ENCODE results near the gene C2orf42.
A peak's percentile ranks its signal among the peaks of the same experiment; 100 is the strongest.
"Not testable (repeated sequence)": the region's sequence is repeated elsewhere in the genome, so short reads cannot be mapped to it uniquely, and the experiment has no call there.

C2orf42 gene

DNA sequence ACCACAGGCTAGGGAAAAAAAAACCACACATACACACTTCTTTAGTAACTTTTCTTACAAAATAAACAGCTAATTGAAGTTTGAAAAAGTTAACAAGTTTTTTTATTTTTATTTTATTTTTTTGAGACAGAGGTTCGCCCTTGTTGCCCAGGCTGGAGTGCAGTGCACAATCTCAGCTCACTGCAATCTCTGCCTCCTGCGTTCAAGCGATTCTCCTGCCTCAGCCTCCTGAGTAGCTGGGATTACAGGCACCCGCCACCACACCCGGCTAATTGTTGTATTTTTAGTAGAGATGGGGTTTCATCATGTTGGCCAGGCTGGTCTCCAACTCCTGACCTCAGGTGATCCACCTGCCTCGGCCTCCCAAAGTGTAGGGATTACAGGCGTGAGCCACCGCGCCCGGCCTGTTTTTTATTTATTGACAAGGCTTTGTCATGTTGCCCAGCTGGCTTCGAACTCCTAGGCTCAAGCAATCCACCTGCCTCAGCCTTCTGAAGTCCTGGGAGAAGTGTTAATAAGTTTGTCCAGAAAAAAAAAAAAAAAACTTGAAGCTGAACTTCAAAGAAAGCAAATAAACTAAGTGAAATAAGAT, 21.1 kb downstream of the C2orf42 start:
- not testable (repeated sequence) for DNase-seq

DNA sequence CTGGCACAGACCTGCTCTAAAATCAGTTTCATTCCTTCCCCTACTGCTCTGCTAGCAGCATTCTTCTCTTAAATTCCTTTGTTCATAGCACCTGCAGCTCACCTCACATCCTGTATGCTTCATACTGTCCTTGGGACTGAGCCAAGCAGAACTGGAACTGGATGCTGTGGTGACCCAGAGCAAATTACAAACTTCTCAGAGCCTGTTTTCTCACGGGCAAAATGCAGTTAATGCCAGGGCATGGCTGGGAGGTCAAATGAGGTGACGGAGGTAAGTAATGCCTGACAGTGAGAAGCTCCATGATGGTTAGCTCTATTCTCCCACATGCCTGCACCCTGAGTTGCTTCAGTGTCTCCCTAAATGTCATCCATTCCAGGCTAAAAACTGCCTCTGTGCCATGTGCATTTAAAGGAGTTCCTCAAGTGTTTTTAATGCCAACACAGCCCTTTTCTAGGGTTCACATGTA, 29.7 kb downstream of the C2orf42 start:
- DNase-seq = no peak

DNA sequence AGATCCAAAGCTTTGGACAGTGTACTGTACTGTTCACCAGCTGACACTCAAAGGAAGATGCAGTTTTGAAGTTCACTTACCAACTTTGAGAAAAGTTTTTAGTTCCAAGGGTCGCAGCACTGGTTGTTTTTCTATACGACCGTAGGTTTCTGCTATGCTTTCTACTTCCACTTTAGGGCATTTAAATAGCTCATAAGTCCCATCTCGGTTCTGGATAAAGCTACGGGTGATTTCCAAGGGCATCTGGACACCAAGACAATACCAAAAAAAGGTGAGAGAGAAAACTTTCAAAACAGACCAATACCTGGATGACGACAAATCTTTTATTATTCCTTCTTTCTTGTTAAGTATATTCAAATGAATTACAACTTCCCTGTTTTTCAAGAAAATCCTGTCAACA, 30.3 kb downstream of the C2orf42 start:
- no peak for DNase-seq

DNA sequence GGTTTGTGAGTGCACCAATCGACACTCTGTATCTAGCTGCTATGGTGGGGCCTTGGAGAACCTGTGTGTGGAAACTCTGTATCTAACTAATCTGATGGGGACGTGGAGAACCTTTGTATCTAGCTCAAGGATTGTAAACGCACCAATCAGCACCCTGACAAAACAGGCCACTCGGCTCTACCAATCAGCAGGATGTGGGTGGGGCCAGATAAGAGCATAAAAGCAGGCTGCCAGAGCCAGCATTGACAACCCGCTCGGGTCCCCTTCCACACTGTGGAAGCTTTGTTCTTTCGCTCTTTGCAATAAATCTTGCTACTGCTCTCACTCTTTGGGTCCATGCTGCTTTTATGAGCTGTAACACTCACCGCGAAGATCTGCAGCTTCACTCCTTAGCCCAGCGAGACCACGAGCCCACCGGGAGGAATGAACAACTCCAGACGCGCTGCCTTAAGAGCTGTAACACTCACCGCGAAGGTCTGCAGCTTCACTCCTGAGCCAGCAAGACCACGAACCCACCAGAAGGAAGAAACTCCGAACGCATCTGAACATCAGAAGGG, 41.6 kb downstream of the C2orf42 start:
- not testable (repeated sequence) for DNase-seq

DNA sequence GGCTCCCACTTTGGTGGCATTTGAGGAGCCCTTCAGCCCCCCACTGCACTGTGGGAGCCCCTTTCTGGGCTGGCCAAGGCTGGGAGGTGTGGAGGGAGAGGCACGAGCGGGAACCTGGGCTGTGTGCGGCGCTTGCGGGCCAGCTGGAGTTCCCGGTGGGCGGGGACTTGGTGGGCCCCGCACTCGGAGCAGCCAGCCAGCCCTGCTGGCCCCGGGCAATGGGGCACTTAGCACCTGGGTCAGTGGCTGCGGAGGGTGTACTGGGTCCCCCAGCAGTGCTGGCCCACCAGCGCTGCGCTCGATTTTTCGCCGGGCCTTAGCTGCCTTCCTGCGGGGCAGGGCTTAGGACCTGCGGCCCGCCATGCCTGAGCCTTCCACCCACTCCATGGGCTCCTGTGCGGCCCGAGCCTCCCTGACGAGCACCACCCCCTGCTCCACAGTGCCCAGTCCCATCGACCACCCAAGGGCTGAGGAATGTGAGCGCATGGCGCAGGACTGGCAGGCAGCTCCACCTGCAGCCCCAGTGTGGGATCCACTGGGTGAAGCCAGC, 42.5 kb downstream of the C2orf42 start:
- not testable (repeated sequence) for DNase-seq

DNA sequence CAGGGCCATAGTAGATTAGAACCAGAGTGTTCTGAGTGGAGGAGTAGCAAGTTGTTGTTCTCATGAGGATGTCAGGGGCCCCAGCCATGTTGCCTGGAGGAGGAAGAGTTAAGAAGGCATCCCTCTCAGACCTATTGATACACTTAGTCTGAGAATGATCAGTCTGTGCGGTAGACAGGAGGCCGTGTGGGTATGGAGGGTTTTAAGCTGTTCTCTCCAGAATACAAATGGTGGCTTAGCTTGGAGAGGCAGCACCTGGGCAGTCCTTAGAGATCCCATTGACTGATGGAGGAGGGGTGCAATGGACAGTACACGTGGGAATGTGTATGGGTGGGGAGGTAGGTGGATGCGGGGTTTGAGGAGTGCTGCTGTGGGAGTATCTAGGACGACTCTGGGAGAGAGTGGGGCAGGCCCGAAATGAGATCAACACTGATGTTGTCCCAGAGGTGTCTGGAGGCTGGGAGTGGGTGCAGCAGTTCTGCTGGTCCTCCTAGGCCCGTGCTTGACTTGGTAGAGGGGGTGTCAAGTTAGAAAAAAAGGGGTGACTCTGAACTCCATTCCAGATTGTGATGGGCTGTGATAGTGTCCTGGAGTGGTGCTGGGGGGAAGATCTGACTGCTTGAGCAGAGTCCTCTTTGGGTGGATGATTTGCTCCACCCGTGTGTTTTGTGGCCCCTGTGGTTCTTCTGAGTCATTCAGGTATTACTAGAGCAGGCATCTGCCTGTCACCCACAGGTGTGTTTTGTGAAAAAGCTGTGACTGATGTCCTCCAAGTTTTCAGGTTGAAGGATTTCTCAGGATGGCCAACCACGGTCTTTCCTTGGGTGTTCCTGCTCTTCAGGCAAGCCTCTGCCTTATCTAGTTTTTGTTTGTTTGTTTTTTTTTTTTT, 44.7 kb downstream of the C2orf42 start:
- no peak for DNase-seq

DNA sequence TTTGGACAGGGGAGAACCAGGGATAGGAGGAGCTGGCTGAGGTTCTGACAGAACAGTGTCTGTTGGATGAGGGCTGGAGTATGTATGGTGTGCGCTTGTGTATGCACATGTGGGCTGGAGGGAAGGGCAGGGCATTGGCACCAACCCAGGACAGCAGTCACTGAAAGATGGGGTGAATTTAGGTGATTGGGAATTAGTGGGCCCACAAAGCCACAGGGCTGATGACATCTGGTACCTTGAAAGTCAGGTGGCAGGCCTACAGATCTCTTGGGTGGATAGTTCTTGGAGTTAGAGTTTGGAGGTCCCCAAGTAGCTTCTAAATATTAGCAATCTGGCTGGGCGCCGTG, 45.7 kb downstream of the C2orf42 start:
- DNase-seq = no peak

DNA sequence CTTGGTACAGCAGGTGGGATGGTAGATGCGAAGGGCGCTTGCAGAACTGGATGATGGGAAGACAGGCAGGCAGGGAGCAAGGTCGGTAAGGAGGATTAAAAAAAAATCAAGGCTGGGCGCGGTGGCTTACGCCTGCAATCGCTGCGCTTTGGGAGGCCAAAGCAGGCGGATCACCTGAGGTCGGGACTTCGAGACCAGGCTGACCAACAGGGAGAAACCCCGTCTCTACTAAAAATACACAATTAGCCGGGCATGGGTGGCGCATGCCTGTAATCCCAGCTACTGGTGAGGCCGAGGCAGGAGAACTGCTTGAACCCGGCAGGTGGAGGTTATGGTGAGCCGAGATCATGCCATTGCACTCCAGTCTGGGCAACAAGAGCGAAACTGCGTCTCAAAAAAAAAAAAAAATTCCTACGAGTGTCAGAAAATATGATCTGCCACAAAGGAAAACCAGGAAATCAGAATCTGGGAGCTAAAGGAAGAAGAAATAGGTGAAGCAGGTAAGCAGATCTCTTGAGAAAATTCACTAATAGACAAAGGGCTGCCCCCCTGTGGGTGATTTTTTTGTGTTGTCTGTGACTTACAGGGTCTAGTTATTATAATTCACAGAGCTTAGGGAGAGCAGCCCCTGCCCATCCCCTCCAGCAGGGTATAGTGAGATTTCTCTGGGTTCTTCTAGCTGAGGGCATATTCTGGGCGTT, 46.2 kb downstream of the C2orf42 start:
- DNase-seq = peak; percentile 4

DNA sequence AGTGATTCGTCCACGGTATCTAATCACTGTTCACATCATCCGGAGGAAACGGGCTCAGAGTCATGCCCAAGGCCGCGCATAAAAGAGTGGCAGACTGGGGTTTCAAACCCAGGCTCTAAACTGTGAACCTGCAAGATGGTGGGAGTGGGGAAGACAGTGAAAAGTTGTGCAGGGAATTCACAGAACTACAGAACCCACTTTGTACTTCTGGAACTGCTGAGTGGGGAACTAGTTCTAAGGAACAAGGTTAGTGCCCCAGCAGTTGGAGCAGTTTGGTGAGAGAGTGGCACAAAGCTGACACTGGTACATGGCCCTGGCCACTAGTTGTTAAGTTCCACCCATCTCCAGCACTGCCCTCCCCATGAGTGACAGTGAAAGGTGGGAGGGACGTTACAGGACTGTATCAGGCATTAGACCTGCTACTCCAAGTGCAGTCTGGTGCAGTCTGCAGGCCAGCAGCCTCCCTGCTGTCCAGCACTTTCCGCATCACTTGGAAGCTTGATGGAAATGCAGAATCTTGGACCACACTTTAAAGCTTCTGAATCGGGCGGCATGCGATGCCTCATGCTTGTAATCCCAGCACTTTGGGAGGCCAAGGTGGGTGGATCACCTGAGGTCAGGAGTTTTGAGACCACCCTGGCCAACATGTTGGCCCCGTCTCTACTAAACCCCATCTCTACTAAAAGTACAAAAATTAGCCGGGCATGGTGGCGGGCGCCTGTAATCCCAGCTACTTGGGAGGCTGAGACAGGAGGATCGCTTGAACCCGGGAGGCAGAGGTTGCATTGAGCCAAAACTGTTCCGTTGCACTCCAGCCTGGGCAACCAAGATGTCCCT, 47.3 kb downstream of the C2orf42 start:
- peak; percentile 53 for DNase-seq

DNA sequence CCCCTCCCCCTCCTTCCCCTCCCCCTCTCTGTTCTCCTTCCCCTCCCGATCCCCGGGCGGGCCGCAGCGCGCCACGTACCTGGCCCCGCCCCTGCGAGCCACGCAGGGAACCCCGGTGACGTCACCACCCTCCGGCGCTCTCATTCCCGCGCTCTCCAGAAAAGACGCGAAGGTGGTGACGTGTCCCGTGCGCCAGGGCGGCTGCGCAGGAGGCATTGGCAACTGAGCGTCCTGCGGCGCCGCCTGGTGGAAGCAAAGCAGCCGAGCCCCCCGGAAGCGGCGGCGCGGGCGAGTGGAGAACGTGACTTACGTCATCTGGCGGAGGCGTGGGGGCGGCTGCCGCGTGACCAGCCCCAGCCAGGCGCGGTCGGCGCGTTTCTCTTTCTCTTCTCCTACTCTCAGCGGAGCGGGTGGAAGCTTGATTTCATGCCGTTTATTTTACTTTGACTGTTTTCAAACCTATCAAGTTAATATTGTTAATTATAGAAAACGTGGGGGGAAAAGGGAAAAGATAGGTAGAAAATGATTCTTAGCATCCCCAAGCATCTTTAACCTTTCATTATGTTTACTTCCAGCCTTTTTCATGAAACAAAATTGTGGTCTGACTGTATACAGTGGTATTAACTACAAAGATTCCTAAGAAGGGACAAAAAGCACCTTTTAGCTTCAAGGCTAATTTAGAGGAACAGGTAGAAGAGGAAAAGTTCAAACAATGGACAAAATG, 48.1 kb downstream of the C2orf42 start:
- peak; percentile 98 for DNase-seq

DNA sequence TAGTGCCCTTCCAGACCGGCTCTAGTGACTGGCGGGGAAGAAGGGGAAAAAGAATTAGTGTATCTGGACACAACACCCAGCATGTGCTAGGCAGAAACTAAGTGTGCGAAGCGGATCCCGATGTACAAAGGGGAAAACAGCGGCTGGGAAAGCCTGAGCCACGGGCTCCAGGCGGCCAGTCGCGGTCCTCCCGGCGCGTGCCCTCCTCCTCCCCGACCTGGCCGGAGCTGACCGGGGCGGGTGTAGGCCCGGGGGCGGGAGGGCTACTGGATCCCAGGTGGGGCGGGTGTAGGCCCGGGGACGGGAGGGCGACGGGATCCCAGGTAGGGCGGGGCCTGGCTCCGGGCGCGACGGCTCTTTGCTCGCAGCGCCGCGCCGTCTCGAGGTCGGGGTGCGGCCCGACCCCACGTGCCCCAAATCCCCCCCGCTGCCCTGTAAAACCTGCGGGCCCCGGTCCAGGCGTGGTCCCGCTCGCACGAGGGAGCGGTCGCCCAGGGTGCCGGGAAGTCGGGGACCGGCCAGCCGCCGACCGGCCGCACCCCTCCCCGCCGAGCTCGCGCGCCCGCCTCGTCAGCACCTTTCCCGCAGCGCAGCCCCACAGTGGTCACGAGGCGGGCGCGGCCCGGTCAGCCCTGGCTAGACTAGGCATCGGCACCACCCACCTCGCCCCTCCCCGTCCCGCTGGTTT, 48.8 kb downstream of the C2orf42 start:
- DNase-seq = peak; percentile 82

DNA sequence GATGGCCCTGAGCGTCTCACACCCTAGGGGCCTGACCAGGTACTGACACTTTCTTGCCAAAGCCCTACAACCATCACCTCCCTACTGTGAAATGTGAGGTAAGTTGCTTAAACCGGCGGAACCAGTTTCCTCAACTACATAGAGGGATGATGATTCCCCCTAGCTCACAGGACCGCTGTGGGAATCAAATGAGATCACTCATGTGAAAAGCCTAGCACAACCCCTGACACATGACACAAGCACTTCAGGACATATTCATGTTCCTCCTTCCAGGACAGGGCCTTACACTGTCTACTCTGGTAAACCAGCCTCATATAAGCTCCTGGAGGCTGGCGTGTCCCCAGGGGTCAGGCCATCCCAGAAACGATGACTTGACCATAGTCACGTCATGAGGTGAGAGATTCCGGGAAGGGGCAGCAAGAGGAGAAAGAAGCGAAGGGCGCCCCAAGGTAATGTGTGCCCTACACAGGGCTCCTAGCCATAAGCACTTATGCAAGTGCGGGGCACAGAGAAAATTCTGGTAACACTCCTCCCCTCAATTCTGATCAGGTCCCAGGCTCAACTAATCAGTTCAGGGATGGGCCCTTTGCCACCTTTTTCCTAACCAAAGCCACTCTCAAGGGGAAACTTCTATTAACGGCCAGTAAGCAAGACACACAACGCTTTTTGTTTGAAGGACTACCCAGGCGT, 49.5 kb downstream of the C2orf42 start:
- peak; percentile 34 for DNase-seq

DNA sequence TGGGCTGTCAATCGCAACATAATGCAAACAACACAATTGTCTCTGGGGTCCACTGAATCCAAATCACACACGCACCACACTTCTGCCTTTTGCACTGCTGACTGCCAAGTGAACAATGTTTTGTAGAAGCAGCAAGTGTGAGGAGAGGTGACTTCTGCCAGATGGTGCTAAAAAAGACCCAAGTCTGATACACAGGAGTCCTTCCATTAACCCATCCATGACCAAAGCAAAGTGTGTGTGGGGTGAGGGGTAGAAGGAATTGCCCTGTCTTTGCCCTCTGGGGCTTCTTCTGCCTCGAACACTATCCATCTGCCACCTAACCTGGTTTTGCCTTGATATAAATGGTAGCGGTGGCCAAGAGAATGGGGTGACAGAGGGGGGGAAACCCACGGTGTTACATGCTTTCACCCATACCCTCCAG, 50.0 kb downstream of the C2orf42 start:
- DNase-seq = peak; percentile 34

DNA sequence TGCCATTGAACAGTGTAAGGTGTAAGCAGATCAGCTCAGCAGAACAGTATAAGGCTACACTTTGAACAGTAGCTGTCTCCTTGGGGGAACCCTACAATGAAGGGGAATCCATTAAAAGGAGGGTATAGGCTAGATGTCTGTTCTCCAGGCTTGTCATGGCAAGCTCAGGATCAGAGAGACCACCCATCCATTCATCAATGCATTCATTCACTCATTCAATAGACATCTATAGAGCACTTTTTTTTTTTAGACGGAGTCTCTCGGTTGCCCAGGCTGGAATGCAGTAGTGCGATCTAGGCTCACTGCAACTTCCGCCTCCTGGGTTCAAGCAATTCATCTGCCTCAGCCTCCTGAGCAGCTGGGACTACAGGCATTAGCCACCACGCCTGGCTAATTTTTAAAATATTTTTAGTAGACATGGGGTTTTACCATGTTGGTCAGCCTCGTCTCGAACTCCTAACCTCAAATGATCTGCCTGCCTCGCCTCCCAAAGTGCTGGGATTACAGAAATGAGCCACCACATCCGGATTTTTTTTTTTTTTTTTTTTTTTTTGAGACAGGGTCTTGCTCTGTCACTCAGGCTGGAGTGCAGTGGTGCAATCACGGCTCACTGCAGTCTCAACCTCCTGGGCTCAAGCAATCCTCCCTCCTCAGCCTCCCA, 56.4 kb downstream of the C2orf42 start:
- DNase-seq = not testable (repeated sequence)

DNA sequence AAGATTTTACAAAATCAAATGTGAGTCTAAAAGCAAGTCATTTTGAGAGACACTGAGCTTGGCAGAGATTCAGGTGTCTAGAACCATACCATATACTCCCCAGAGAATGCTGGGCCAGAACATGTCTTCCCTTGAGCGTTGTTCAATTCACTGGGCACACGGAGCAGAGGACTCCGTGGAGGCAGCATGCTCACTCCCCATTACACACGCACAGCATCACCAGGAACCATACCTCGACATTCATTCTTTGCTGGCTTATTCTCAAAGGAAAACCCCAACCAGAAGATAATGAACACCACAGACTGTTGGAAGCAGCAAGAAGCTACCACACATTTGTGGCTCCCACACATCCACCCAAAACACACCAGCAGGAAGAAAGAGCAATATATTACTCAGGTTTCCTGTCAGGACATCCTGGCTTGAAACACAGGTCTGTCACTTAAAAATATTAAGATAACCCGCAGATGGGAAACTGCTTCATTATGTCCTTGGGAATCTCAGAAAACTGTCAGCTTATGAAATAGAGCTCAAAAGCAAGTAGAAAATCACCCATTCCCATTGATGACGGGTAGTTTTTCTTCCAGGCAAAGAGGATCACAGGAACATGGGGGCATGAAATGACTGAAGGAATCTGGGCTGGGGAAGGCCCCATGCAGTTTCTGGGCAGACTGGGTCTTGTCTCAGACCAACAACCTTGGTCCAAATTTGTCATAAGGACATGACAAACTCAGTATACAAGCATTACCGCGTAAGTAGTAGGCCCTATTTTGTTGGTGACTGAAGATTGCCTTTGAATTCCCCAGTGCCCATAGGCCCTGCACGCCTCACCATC, 57.1 kb downstream of the C2orf42 start:
- peak; percentile 78 for DNase-seq

DNA sequence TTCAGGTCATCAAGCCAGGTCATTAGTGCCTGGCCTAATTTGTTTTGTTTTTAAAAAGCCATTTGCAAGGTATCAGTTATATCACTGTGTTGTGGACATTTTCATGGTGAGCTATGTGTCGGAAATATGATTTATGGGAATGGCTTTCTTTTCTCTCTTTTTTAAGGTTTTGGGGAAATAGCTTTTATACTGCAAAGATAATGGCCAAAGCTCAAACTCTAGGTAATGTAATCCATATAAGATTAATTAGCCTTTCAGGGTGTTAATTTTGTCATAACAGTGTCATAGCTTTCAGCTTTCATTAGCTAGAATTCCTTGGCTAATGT, 57.7 kb downstream of the C2orf42 start:
- no peak for DNase-seq

DNA sequence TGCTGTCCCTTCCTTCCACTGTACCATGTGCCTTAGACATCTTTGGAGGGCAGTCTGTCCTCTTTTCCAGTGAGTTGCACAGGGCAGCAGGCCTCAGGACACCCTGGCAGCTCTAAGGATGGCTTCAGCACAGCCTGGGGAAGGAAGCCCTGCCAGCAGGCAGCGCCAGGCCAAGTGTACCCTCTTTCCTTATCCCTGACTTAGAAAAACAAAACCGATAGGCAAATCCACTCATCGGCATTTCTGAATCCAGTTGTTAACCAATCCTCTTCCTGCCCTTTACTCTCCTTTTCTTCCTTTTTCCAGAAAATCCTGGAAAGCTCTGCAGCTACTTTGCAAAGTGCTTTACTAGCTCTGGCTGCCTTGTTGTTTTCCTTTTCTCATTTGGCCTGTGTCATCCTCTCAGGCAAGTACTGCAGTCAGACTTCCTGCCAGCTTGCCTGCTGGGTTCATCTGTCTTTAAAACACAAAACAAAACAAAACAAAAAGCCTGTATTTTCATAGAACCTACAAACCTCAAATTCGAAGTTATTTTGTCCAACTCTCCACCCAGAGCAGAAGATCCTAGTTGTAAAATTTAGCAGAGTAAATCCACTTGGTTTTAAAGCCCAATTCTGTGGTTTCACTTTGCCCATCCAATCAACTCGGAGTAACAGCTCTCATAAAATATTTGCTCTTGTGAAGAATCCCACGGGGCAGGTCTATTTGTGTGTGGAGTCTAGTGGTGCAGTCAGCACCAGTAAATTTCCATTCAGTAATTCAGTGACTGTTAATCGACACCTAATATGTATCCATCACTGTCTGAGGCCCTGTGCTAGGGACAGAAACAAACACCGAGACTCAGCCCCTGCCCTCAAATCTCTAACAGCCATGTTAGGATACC, 58.3 kb downstream of the C2orf42 start:
- DNase-seq = peak; percentile 87

All from NCI-H69 (cell line).